HepG2 (cell line): Measurements from ENCODE around the gene TTC31. TPM values are rescaled to one million over a fixed set of nuclear protein-coding genes. Genes with fewer than 3 reads are reported as not detected.
A peak's percentile ranks its signal among the peaks of the same experiment; 100 is the strongest.

Experiments
- ATAC-seq: fragments of 200-7000 bp; cut with Tn5 transposase; 3 replicates; pipeline ENCODE4 v1.9.1; 2020; ENCODE audit warnings: mild to moderate bottlenecking, moderate library complexity
- BruUV-seq: library from RNA; stranded (reverse); fragments of 400-500 nt; replicated peaks from 2 replicates; lab custom pipeline; 2021; lab: Mats Ljungman, UMichigan
- CTCF ChIA-PET: fragments of 300-600 bp; formaldehyde crosslinking; extraction: SDS; loops from one replicate; lab custom pipeline; 2021; ENCODE audit warnings: low total read pairs, inconsistent platforms, low intra/inter-chr PET ratio; lab: Yijun Ruan, JAX
- POLR2A ChIA-PET: fragments of 350-600 bp; sonication (Branson Sonifier 250); formaldehyde crosslinking; loops from one replicate; lab custom pipeline; 2020; ENCODE audit warnings: antibody characterized with exemption, inconsistent platforms; lab: Yijun Ruan, JAX
- DNase-seq: peaks from one replicate; pipeline ENCODE4 v3.0.0-alpha.2; 2015; ENCODE audit warnings: low spot score
- FAIRE-seq: peaks from 3 replicates; lab custom pipeline; 2011; peaks lifted over from hg19 to GRCh38; lab: Jason Lieb, UNC
- H2AFZ ChIP-seq: one replicate; pipeline ENCODE4 v1.6.1; 2011; ENCODE audit warnings: low read length, inconsistent platforms
- H3K27ac ChIP-seq: fragments of 300-600 bp; 3 replicates; pipeline ENCODE4 v1.8.0; 2011; ENCODE audit warnings: mixed run types, mild to moderate bottlenecking, mixed read lengths, low read length, inconsistent platforms; ENCODE audit not compliant: insufficient read depth; ENCODE audit errors: extremely low read length
- H3K27me3 ChIP-seq, 2 experiments: fragments of 200-600 bp in 1 of 2; 2 replicates in 1 of 2; 3 replicates in 1 of 2; pipeline versions ENCODE4 v1.6.0 to v1.8.0; 2011; ENCODE audit warnings: low read length in 2 of 2, mild to moderate bottlenecking in 2 of 2, moderate library complexity in 2 of 2, inconsistent platforms in 1 of 2; ENCODE audit not compliant: insufficient read depth in 2 of 2, control insufficient read depth in 1 of 2
- H3K36me3 ChIP-seq, 2 experiments: fragments of 200-600 bp in 1 of 2; replicated peaks in 1 of 2; 2 replicates in 1 of 2; 3 replicates in 1 of 2; pipeline versions ENCODE4 v1.5.1 to v1.8.0; 2011; ENCODE audit warnings: low read length in 2 of 2, inconsistent platforms in 1 of 2; ENCODE audit not compliant: insufficient read depth in 2 of 2, control insufficient read depth in 1 of 2
- H3K4me1 ChIP-seq: 2 replicates; pipeline ENCODE4 v1.5.1; 2012; ENCODE audit warnings: low read length, inconsistent platforms; ENCODE audit not compliant: insufficient read depth
- H3K4me2 ChIP-seq: 2 replicates; pipeline ENCODE4 v1.6.0; 2011; ENCODE audit warnings: low read depth, low read length, inconsistent platforms
- H3K4me3 ChIP-seq, 3 experiments: fragments of 200-600 bp in 1 of 3; sonication (generic), shearing (Covaris generic) in 1 of 3; replicated peaks in 1 of 3; 2 replicates each; pipeline ENCODE4 v1.5.1; 2011 to 2016; ENCODE audit warnings: low read length in 3 of 3, inconsistent platforms in 2 of 3, low read depth in 2 of 3, mild to moderate bottlenecking in 2 of 3, control low read depth in 1 of 3, mixed read lengths in 1 of 3; ENCODE audit not compliant: insufficient read depth in 1 of 3
- H3K79me2 ChIP-seq: one replicate; pipeline ENCODE4 v1.6.1; 2011; ENCODE audit warnings: low read length, inconsistent platforms; ENCODE audit not compliant: insufficient read depth
- H3K9ac ChIP-seq: 2 replicates; pipeline ENCODE4 v1.6.0; 2011; ENCODE audit warnings: mild to moderate bottlenecking, low read depth, low read length, inconsistent platforms; ENCODE audit not compliant: insufficient read depth
- H3K9me3 ChIP-seq: 2 replicates; pipeline ENCODE4 v1.5.1; 2012; ENCODE audit warnings: mild to moderate bottlenecking, low read length
- H4K20me1 ChIP-seq: 2 replicates; pipeline ENCODE4 v1.6.0; 2011; ENCODE audit warnings: inconsistent platforms, mild to moderate bottlenecking, low read length, moderate library complexity; ENCODE audit not compliant: insufficient read depth
- BRCA1 ChIP-seq: sonication (generic); formaldehyde crosslinking; IDR thresholded peaks from 2 replicates; pipeline ENCODE4 v1.4.0; 2020; ENCODE audit warnings: missing genetic modification reagents
- MEIS1 ChIP-seq: sonication (generic); formaldehyde crosslinking; IDR thresholded peaks from 2 replicates; pipeline ENCODE4 v1.9.0; 2021; ENCODE audit warnings: mild to moderate bottlenecking, missing genetic modification reagents, moderate library complexity, borderline replicate concordance
- NFIC ChIP-seq: IDR thresholded peaks from 2 replicates; pipeline ENCODE4 v1.6.1; 2012; ENCODE audit warnings: mild to moderate bottlenecking, low read length, inconsistent platforms
- SPEN ChIP-seq: sonication (generic); formaldehyde crosslinking; IDR thresholded peaks from 2 replicates; pipeline ENCODE4 v1.5.1; 2020; ENCODE audit warnings: low read depth, mild to moderate bottlenecking, missing genetic modification reagents
- ZNF12 ChIP-seq: sonication (generic); formaldehyde crosslinking; IDR thresholded peaks from 2 replicates; pipeline ENCODE4 v1.5.0; 2020; ENCODE audit warnings: missing genetic modification reagents
- ZNF124 ChIP-seq: sonication (generic); formaldehyde crosslinking; IDR thresholded peaks from 2 replicates; pipeline ENCODE4 v1.4.0; 2020; ENCODE audit warnings: missing genetic modification reagents
- ZNF224 ChIP-seq: sonication (generic); formaldehyde crosslinking; IDR thresholded peaks from 2 replicates; pipeline ENCODE4 v1.5.0; 2020; ENCODE audit warnings: mild to moderate bottlenecking, missing genetic modification reagents
- ZNF263 ChIP-seq: sonication (generic); formaldehyde crosslinking; IDR thresholded peaks from 2 replicates; pipeline ENCODE4 v1.4.0; 2020; ENCODE audit warnings: missing genetic modification reagents
- ZNF34 ChIP-seq: sonication (generic); formaldehyde crosslinking; IDR thresholded peaks from 2 replicates; pipeline ENCODE4 v1.4.0; 2020; ENCODE audit warnings: mild to moderate bottlenecking, missing genetic modification reagents, borderline replicate concordance
- ZNF549 ChIP-seq: sonication (generic); formaldehyde crosslinking; IDR thresholded peaks from 2 replicates; pipeline ENCODE4 v1.5.0; 2020; ENCODE audit warnings: missing genetic modification reagents
- ZNF567 ChIP-seq: sonication (generic); formaldehyde crosslinking; IDR thresholded peaks from 2 replicates; pipeline ENCODE4 v1.8.1; 2023; ENCODE audit warnings: mild to moderate bottlenecking, missing genetic modification reagents, borderline replicate concordance
- ZNF703 ChIP-seq: sonication (generic); formaldehyde crosslinking; IDR thresholded peaks from 2 replicates; pipeline ENCODE4 v1.5.1; 2020; ENCODE audit warnings: missing genetic modification reagents, mild to moderate bottlenecking, moderate library complexity, borderline replicate concordance
- ZNF772 ChIP-seq: sonication (generic); formaldehyde crosslinking; IDR thresholded peaks from 2 replicates; pipeline ENCODE4 v1.5.0; 2020; ENCODE audit warnings: mild to moderate bottlenecking, missing genetic modification reagents
- WGBS: methylation state at CpG from one replicate; pipeline ENCODE4 v1.1.6; 2017; ENCODE audit warnings: low lambda C conversion rate; 5-methylcytosine and 5-hydroxymethylcytosine counted together
- in situ Hi-C: cut with HindIII; loops from 2 replicates; pipeline ENCODE4 v1.10.0; 2017; ENCODE audit warnings: low pct_unique_long_range_greater_than_20kb; ENCODE audit not compliant: extremely low pct_ligation_motif_present
- intact Hi-C: fragments of 100-400 bp; cut with micrococcal nuclease; formaldehyde crosslinking; loops from one replicate; pipeline ENCODE4 v1.10.0; 2022; ENCODE audit not compliant: unreplicated experiment
- polyA plus RNA-seq, 8 experiments: library from polyadenylated mRNA; depleted of rRNA in 3 of 8; stranded (reverse) in 7 of 8; unstranded in 1 of 8; fragments of >200 nt; fragmentation: Illumina TruSeq in 4 of 8; extraction: Trizol in 4 of 8; gene quantifications; 2 replicates each; pipeline versions ENCODE4 v1.2.1 to v1.2.3, GENCODE V29; 2011 to 2016; ENCODE audit warnings: low read depth in 4 of 8, missing spikeins in 1 of 8, mixed read lengths in 1 of 8; ENCODE audit not compliant: insufficient read depth in 1 of 8
- total RNA-seq, 5 experiments: library from RNA; depleted of rRNA; stranded (reverse); fragments of >200 nt; fragmentation: Illumina TruSeq; extraction: Trizol; gene quantifications; 2 replicates each; pipeline ENCODE4 v1.2.3, GENCODE V29; 2016; ENCODE audit warnings: low read depth in 1 of 5
- TF ChIP-seq, protein P1 (sequence below): sonication (generic); formaldehyde crosslinking; IDR thresholded peaks from 2 replicates; pipeline ENCODE4 v1.5.1; 2020; ENCODE audit warnings: missing genetic modification reagents, mild to moderate bottlenecking, borderline replicate concordance
- TF ChIP-seq, protein P2 (sequence below): sonication (generic); formaldehyde crosslinking; IDR thresholded peaks from 2 replicates; pipeline ENCODE4 v1.8.0; 2022; ENCODE audit warnings: mild to moderate bottlenecking, missing genetic modification reagents
- TF ChIP-seq, protein P3 (sequence below): sonication (generic); formaldehyde crosslinking; IDR thresholded peaks from 2 replicates; pipeline ENCODE4 v1.4.0; 2020; ENCODE audit warnings: missing genetic modification reagents, borderline replicate concordance

The TTC31 gene
- total and polyA plus RNA-seq, 2 of the 13 experiments (the other 11 are each of a cell fraction or from before 2014, with no cell fraction given): 28.3 to 39.5 TPM

DNA sequence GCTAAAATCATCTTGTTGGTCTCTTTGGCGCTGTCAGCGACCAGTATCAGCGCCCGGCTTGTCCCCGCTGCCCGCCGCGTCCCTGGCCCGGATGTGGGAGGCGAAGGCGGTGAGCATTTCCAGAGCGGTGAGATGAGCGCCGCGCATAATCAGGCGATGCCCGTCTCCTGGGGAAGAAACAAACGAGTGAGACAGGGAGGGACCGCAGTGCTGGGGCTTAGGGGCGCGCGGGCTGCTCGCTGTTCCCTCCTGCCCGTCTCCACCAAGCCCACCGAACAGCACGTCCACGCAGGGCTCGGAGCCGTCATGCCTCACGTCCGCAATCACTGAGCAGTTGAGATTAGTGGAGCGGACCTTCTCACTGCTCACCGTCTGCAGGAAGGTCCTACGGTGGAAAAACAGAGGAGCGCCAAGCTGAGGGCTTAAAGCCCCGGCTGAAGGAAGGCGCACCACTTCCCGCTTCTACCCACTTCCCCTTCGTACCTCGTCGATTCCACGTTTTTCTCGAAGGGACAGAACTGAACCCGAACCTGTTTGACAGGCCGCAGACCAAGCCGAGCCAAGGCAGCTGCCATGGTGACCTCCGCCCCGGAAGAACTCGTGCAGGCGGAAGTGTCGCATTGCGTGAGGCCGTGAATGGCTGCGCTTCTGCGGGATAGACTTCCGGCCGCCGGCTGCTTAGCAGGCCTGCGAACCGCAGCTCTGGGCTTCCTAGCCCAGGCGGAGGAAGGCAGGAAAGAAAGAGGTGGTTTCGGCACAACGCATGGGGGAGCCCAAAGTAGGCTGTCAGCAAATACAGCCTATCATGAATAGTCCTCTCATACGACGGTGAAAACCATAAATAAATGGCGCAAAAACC, 10.6 kb upstream of the TTC31 start, which contains the start of gene MRPL53 (continued):
- TF ChIP-seq, protein P1, sequence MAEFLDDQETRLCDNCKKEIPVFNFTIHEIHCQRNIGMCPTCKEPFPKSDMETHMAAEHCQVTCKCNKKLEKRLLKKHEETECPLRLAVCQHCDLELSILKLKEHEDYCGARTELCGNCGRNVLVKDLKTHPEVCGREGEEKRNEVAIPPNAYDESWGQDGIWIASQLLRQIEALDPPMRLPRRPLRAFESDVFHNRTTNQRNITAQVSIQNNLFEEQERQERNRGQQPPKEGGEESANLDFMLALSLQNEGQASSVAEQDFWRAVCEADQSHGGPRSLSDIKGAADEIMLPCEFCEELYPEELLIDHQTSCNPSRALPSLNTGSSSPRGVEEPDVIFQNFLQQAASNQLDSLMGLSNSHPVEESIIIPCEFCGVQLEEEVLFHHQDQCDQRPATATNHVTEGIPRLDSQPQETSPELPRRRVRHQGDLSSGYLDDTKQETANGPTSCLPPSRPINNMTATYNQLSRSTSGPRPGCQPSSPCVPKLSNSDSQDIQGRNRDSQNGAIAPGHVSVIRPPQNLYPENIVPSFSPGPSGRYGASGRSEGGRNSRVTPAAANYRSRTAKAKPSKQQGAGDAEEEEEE (CRISPR knock-in tag): peak; percentile 78

DNA sequence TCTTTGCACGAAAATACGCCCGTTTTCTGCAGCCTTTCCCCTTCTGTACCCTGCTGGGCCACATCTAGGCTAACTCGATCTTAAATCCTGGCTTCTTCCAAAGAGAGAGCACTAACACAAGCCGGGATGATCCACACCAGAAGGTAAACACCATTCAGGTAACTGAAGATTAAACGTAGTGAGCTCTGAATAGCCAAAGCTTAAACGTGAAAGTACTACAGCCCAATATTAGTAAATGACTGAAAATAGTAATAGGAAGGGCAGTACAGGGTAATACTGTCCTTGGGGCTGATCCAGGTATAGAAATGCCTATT, 10.0 kb upstream of the TTC31 start:
- CTCF ChIA-PET: no interaction called here

More for the DNA sequence above, 10.0 kb upstream of the TTC31 start:
- Histone ChIP-seq H3K79me2 (peaks cover 7% of the 10 kb centered on the region), H3K36me3 (peaks cover 7 to 20% of the 10 kb centered on the region in 2 experiments), H3K27me3 (no peaks in the 10 kb centered on the region; a peak in 1 of 5 replicates), H3K27ac (peak overlapping the region; percentile 83), H3K4me1 (peaks cover 52% of the 10 kb centered on the region), H3K9me3 (no peaks in the 10 kb centered on the region), H4K20me1 (no peaks in the 10 kb centered on the region), H3K9ac (peak overlapping the region; percentile 86), H3K4me3 (peak overlapping the region; percentile 67 to 91 (median 83)), H3K4me2 (peak overlapping the region; percentile 95), H2AFZ (peak overlapping the region; percentile 21)
- DNase-seq (no peak), ATAC-seq (peak; percentile 0; the same call in 1 of the 3 replicates), FAIRE-seq (no peak)
- in situ Hi-C loops: no loop called here
- BruUV-seq: TSS peak; percentile 90
- WGBS: 3% methylated on average over 7 of the region's 7 CpGs
- POLR2A ChIA-PET: interaction anchor here (0.8 to 20.6 kb wide), 15 partner anchors 9 to 274 kb away, joined by 3 to 795 read pairs (median 12); partner anchors contain the start of genes AUP1, CCDC142, DQX1 and HTRA2
- TF ChIP-seq ZNF263 (CRISPR knock-in tag) (peak; percentile 80), SPEN (CRISPR knock-in tag) (no peak), BRCA1 (peak; percentile 0; the same call in 1 of the 2 replicates), MEIS1 (CRISPR knock-in tag) (no peak), NFIC (0 out of 2 replicates have a peak, but pooled peaks have one; percentile 43), ZNF549 (0 out of 2 replicates have a peak, but pooled peaks have one; percentile 3), ZNF34 (CRISPR knock-in tag) (0 out of 2 replicates have a peak, but pooled peaks have one; percentile 21), ZNF703 (CRISPR knock-in tag) (0 out of 2 replicates have a peak, but pooled peaks have one; percentile 36), ZNF567 (CRISPR knock-in tag) (no peak), ZNF772 (CRISPR knock-in tag) (0 out of 2 replicates have a peak, but pooled peaks have one; percentile 3), ZNF12 (CRISPR knock-in tag) (0 out of 2 replicates have a peak, but pooled peaks have one; percentile 18), ZNF224 (CRISPR knock-in tag) (0 out of 2 replicates have a peak, but pooled peaks have one; percentile 36), ZNF124 (CRISPR knock-in tag) (no peak)
- TF ChIP-seq, protein P2, sequence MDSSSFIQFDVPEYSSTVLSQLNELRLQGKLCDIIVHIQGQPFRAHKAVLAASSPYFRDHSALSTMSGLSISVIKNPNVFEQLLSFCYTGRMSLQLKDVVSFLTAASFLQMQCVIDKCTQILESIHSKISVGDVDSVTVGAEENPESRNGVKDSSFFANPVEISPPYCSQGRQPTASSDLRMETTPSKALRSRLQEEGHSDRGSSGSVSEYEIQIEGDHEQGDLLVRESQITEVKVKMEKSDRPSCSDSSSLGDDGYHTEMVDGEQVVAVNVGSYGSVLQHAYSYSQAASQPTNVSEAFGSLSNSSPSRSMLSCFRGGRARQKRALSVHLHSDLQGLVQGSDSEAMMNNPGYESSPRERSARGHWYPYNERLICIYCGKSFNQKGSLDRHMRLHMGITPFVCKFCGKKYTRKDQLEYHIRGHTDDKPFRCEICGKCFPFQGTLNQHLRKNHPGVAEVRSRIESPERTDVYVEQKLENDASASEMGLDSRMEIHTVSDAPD (CRISPR knock-in tag): 0 out of 2 replicates have a peak, but pooled peaks have one; percentile 9
- TF ChIP-seq, protein P3, sequence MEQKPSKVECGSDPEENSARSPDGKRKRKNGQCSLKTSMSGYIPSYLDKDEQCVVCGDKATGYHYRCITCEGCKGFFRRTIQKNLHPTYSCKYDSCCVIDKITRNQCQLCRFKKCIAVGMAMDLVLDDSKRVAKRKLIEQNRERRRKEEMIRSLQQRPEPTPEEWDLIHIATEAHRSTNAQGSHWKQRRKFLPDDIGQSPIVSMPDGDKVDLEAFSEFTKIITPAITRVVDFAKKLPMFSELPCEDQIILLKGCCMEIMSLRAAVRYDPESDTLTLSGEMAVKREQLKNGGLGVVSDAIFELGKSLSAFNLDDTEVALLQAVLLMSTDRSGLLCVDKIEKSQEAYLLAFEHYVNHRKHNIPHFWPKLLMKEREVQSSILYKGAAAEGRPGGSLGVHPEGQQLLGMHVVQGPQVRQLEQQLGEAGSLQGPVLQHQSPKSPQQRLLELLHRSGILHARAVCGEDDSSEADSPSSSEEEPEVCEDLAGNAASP (CRISPR knock-in tag): no peak
- intact Hi-C loops: loop anchor here (1.0 to 2.0 kb wide), 2 partner anchors 14 to 56 kb away; partner anchors contain the start of genes AUP1, HTRA2 and WBP1
